Ishikawa (cell line): ENCODE data around the gene GLRX5.

Source experiments
- CEBPB ChIP-seq: IDR thresholded peaks from 2 replicates; pipeline ENCODE4 v1.6.1; 2012
- CREB1 ChIP-seq: IDR thresholded peaks from 2 replicates; pipeline ENCODE4 v1.6.1; 2012; ENCODE audit warnings: low read depth
- EGR1 ChIP-seq: IDR thresholded peaks from 2 replicates; pipeline ENCODE4 v1.6.1; 2012
- EP300 ChIP-seq: IDR thresholded peaks from 2 replicates; pipeline ENCODE4 v1.6.1; 2012; ENCODE audit warnings: borderline replicate concordance
- FOXM1 ChIP-seq: IDR thresholded peaks from 2 replicates; pipeline ENCODE4 v1.6.1; 2012; ENCODE audit warnings: low read depth, borderline replicate concordance
- MAX ChIP-seq: IDR thresholded peaks from 2 replicates; pipeline ENCODE4 v1.6.1; 2012
- RAD21 ChIP-seq: IDR thresholded peaks from 2 replicates; pipeline ENCODE4 v1.6.1; 2012; ENCODE audit warnings: low read depth
- REST ChIP-seq: IDR thresholded peaks from 2 replicates; pipeline ENCODE4 v1.6.1; 2012; ENCODE audit warnings: low read depth, mild to moderate bottlenecking
- TAF1 ChIP-seq: IDR thresholded peaks from 2 replicates; pipeline ENCODE4 v1.6.1; 2012; ENCODE audit warnings: low read depth, mild to moderate bottlenecking
- TCF12 ChIP-seq: IDR thresholded peaks from 2 replicates; pipeline ENCODE4 v1.6.1; 2012; ENCODE audit warnings: low read depth
- USF1 ChIP-seq: IDR thresholded peaks from 2 replicates; pipeline ENCODE4 v1.6.1; 2012
- YY1 ChIP-seq: IDR thresholded peaks from 2 replicates; pipeline ENCODE4 v1.6.1; 2012; ENCODE audit warnings: low read depth

- no peak for TF ChIP-seq EGR1
- no peak for TF ChIP-seq REST
- TF ChIP-seq CREB1: no peak
- no peak for TF ChIP-seq YY1
- no peak for TF ChIP-seq RAD21
- no peak for TF ChIP-seq USF1
- TF ChIP-seq MAX: no peak
- TF ChIP-seq EP300: no peak
- no peak for TF ChIP-seq TAF1
- no peak for TF ChIP-seq TCF12
- no peak for TF ChIP-seq FOXM1
- TF ChIP-seq CEBPB: no peak
These were observed 9.7 kb downstream of the GLRX5 start for GRCh38 chr14:95544588-95544987.
